Measurements from ENCODE around the gene CTIF. TPM values are rescaled to one million over a fixed set of nuclear protein-coding genes. Genes with fewer than 3 reads are reported as not detected.

CTIF gene
- polyA plus RNA-seq, 1 donor: 18.9 TPM

GRCh38 chr18:48602759-48603390, 64.0 kb downstream of the CTIF start:
- no peak for DNase-seq

- DNase-seq: no peak
These were observed 66.6 kb downstream of the CTIF start for GRCh38 chr18:48605408-48605845.

GRCh38 chr18:48607056-48607984, 68.5 kb downstream of the CTIF start:
- DNase-seq: no peak

GRCh38 chr18:48608581-48608980, 69.8 kb downstream of the CTIF start:
- DNase-seq: no peak

- DNase-seq: no peak
These were observed 70.3 kb downstream of the CTIF start for GRCh38 chr18:48609114-48609513.

GRCh38 chr18:48609820-48610815, 71.3 kb downstream of the CTIF start:
- DNase-seq: no peak

GRCh38 chr18:48611203-48611602, 72.4 kb downstream of the CTIF start:
- no peak for DNase-seq

- DNase-seq: no peak
These were observed 73.1 kb downstream of the CTIF start for GRCh38 chr18:48611785-48612480.

- DNase-seq: no peak
These were observed 73.7 kb downstream of the CTIF start for GRCh38 chr18:48612511-48612910.

GRCh38 chr18:48612917-48613316, 74.1 kb downstream of the CTIF start:
- no peak for DNase-seq

- no peak for DNase-seq
These were observed 75.0 kb downstream of the CTIF start for GRCh38 chr18:48613589-48614404.

- no peak for DNase-seq
These were observed 77.0 kb downstream of the CTIF start for GRCh38 chr18:48615566-48616401.

- no peak for DNase-seq
These were observed 77.8 kb downstream of the CTIF start for GRCh38 chr18:48616484-48617255.

GRCh38 chr18:48617844-48618497, 79.1 kb downstream of the CTIF start:
- DNase-seq: no peak

GRCh38 chr18:48619016-48619415, 80.2 kb downstream of the CTIF start:
- DNase-seq: no peak

GRCh38 chr18:48619501-48619900, 80.7 kb downstream of the CTIF start:
- no peak for DNase-seq

GRCh38 chr18:48620071-48620470, 81.2 kb downstream of the CTIF start:
- DNase-seq: no peak

- no peak for DNase-seq
These were observed 82.4 kb downstream of the CTIF start for GRCh38 chr18:48621240-48621639.

Measured in left kidney (tissue), 2 donors.